Measurements from ENCODE around the gene IFNA5.

Gene IFNA5

DNA sequence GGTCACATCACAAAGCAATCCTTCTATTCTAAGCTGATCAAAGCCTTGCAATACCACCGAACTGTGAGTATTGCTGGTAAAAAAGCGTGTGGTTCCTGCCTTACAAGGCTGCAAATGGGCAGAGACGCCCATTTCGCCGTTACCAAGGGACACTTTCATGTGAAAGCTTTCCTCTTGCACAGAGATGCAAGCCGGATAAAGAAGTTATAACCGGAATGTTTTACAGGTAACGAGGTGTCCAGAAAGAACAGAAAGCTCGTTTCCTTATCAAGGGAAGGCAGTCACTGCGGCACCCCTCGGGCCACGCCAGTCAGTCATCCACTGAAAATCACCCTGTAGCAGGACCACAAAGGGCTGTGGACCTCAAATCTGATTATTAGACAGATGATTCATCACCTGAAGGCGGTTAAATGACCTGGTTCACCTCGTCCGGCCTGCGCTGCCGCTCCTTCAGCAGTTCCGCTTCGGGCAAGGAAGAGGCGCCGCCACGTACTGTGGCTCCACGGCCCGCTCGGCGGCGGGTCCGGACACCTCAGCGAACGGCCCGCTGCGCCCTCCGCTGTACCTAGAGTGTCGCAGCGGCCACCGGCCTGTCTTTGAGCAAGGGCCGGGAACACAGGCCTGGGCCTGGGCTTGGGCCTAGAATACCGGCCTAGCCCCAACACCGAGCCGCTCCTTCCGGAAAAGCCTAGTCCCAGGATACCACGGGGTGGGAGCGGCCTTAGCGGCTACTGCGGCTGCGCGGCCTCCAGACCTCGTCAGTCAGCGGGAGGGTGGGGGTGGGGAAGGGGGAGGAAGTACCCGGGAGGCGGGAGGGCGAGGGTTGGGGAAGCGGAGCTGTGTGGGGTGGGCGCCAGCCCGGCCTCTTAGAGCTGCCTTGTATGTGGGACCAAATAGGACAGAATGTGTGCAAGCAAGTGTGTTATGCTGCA, 29.9 kb upstream of the IFNA5 start, which contains the start of gene KLHL9:
TSS of gene KLHL9 (minus strand) at position 704 of the 932 bp plus-strand sequence. CDS start at position 159, 545 bp downstream.
- peak within 1 kb of the TSS; percentile 96 for H3K27ac Mint-ChIP-seq
- H3K27me3 Mint-ChIP-seq (ENCODE audit: low read depth, poor library complexity), result peaks cover 4% of the 10 kb centered on the region
- H3K4me1 Mint-ChIP-seq, result peaks cover 49% of the 10 kb centered on the region
- peaks cover 16% of the 10 kb centered on the region for H3K36me3 Mint-ChIP-seq (ENCODE audit: low read depth)
- TF ChIP-seq, protein P1, sequence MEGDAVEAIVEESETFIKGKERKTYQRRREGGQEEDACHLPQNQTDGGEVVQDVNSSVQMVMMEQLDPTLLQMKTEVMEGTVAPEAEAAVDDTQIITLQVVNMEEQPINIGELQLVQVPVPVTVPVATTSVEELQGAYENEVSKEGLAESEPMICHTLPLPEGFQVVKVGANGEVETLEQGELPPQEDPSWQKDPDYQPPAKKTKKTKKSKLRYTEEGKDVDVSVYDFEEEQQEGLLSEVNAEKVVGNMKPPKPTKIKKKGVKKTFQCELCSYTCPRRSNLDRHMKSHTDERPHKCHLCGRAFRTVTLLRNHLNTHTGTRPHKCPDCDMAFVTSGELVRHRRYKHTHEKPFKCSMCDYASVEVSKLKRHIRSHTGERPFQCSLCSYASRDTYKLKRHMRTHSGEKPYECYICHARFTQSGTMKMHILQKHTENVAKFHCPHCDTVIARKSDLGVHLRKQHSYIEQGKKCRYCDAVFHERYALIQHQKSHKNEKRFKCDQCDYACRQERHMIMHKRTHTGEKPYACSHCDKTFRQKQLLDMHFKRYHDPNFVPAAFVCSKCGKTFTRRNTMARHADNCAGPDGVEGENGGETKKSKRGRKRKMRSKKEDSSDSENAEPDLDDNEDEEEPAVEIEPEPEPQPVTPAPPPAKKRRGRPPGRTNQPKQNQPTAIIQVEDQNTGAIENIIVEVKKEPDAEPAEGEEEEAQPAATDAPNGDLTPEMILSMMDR (IDR thresholded peaks at IDR 0.05), result no peak
- no peaks in the 10 kb centered on the region for H3K9me3 Mint-ChIP-seq
- peak; percentile 90 for DNase-seq
- peak within 1 kb of the TSS; percentile 95 for H3K4me3 Mint-ChIP-seq

DNA sequence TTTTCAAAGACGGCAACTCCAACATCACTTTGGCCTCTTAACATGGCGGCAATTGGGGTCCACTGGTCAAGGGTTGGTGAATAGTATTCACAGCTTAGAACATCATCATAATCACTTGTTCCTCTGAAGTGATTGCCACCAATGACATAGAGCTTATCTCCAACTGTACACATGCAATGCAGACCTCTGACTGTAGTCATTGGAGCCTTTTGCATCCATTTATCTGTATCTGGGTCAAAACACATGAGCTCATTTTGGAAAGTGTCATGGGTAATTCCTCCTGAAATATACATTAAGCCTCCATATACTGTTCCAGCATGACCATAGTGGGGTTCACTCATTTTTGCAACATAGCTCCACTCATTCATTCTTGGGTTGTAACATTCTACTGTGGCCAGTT, 28.1 kb upstream of the IFNA5 start:
- H3K4me1 Mint-ChIP-seq, result peaks cover 50% of the 10 kb centered on the region
- H3K9me3 Mint-ChIP-seq, result no peaks in the 10 kb centered on the region
- H3K27ac Mint-ChIP-seq, result peak overlapping the region; percentile 45
- no peak for DNase-seq
- TF ChIP-seq, protein P1 (IDR thresholded peaks at IDR 0.05), result no peak
- H3K4me3 Mint-ChIP-seq, result peak overlapping the region; percentile 95
- H3K36me3 Mint-ChIP-seq (ENCODE audit: low read depth), result peaks cover 16% of the 10 kb centered on the region
- peaks cover 4% of the 10 kb centered on the region for H3K27me3 Mint-ChIP-seq (ENCODE audit: low read depth, poor library complexity)

DNA sequence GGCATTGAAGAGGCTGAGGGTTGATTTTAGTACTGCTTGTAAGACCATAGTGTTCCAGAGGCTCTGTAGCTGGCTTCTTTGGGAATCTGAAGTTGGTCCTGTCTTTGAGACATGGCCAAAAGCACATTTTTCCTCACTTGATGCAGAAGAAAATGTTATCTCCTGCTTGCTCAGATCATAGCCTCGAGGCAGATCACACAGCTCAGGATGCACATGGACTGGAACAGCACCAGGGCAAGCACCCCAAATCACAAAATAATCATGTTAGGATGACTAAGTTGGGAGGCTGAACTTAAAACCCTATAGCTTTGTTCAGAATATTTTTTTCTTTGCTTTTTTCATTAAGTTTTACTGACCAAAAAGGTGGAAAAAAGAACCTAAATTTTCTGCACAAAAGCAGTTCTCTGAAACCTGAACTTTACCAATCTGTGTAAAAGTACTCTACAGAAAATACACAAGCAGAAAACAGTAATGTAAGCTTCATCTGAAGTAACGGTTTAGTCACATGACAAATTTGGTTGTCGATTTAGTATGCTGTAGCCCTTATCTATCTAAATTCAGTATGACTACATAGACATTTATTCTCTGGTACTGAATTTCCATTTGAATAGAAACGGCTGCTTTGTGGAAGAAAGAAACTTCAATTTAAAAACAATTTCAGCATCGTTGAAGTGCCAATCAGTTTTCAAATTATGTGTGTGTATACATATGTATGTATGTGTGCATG, 26.7 kb upstream of the IFNA5 start:
- H3K4me3 Mint-ChIP-seq, result peak overlapping the region; percentile 62
- DNase-seq, result no peak
- no peaks in the 10 kb centered on the region for H3K27me3 Mint-ChIP-seq (ENCODE audit: low read depth, poor library complexity)
- peaks cover 50% of the 10 kb centered on the region for H3K4me1 Mint-ChIP-seq
- H3K27ac Mint-ChIP-seq, result no peak overlapping the region
- TF ChIP-seq, protein P1 (IDR thresholded peaks at IDR 0.05), result no peak
- H3K9me3 Mint-ChIP-seq, result no peaks in the 10 kb centered on the region
- peaks cover 16% of the 10 kb centered on the region for H3K36me3 Mint-ChIP-seq (ENCODE audit: low read depth)

DNA sequence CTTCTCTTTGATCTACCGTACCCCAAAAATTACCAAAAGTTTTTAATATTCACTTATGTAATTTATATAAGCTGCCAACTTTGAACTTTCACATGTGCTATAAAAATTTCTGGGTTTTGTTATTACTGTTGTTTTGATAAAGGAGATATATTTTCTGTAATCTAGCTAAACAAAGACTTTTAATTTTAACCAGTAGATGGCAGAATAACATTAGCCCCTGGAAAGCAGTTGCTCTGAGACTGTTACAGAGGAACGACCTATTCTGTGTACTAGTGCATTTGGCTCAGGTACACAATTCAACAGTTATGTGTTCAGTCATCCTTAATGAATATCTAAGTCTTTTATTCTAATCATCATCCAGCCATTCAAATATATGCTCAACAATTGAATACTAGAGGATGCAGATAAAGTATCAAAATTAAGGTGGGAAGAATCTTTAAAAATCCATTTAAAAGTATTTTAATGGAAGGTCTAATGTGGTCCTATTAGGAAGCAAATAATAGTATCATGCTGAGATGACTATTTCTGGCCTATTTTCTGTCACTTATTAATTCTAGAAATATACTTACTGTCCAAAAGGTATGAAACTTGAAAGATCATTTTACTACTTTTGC, 21.5 kb upstream of the IFNA5 start:
- TF ChIP-seq, protein P1 (IDR thresholded peaks at IDR 0.05), result peak; percentile 82
- Mint-ChIP-seq H3K4me1 (peaks cover 24% of the 10 kb centered on the region), H3K4me3 (no peak overlapping the region), H3K9me3 (no peaks in the 10 kb centered on the region), H3K27ac (no peak overlapping the region), H3K27me3 (ENCODE audit: low read depth, poor library complexity) (no peaks in the 10 kb centered on the region), H3K36me3 (ENCODE audit: low read depth) (peaks cover 16% of the 10 kb centered on the region)
- DNase-seq, result peak; percentile 9

DNA sequence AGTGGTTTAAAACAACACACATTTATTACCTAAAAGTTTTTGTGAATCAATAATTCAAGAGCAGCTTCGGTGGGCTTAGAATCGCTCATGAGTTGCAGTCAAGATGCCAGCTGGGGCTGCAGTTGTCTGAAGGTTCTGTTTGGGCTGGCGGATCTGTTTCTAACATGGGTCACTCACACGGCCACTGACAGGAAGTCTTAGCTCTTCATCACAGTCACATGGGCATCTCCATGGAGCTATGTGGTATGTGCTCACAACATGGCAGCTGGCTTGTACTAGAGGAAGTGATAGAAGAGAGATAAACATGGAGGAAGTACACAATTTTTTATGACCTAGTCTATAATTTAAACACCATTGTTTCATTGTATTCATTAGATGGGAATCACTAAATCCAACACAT, 18.9 kb upstream of the IFNA5 start:
- Mint-ChIP-seq H3K9me3 (no peaks in the 10 kb centered on the region), H3K36me3 (ENCODE audit: low read depth) (peaks cover 16% of the 10 kb centered on the region), H3K27ac (no peak overlapping the region), H3K4me3 (no peak overlapping the region), H3K4me1 (peaks cover 7% of the 10 kb centered on the region), H3K27me3 (ENCODE audit: low read depth, poor library complexity) (no peaks in the 10 kb centered on the region)
- TF ChIP-seq, protein P1 (IDR thresholded peaks at IDR 0.05), result no peak
- DNase-seq, result no peak
